Neuron (in vitro differentiated cells): ENCODE data around the gene C2CD2L.
"Not testable (repeated sequence)": the region's sequence is repeated elsewhere in the genome, so short reads cannot be mapped to it uniquely, and the experiment has no call there.

Experiments
- H2AFZ ChIP-seq: one replicate; pipeline ENCODE4 v1.6.1; 2013; ENCODE audit warnings: low read depth, mild to moderate bottlenecking, inconsistent platforms, low read length, moderate library complexity
- H3K27me3 ChIP-seq: one replicate; pipeline ENCODE4 v1.6.1; 2013; ENCODE audit warnings: low read length; ENCODE audit not compliant: insufficient read depth
- H3K36me3 ChIP-seq: one replicate; pipeline ENCODE4 v1.6.1; 2013; ENCODE audit warnings: low read length; ENCODE audit not compliant: insufficient read depth
- H3K4me1 ChIP-seq: one replicate; pipeline ENCODE4 v1.6.1; 2013; ENCODE audit warnings: low read length; ENCODE audit not compliant: insufficient read depth
- H3K4me3 ChIP-seq: 2 replicates; pipeline ENCODE4 v1.5.1; 2013; ENCODE audit warnings: mild to moderate bottlenecking, low read length, moderate library complexity
- H3K9me3 ChIP-seq: one replicate; pipeline ENCODE4 v1.6.1; 2013; ENCODE audit warnings: low read length

C2CD2L gene

GRCh38 chr11:119106564-119107537 is at the start of gene C2CD2L:
Gene C2CD2L, plus strand, starts transcription at chr11:119107344. Its CDS starts 398 bp downstream, at chr11:119107742.
- H3K27me3 ChIP-seq = no peaks in the 10 kb centered on the region
- peaks cover 25% of the 10 kb centered on the region for H3K4me1 ChIP-seq
- H3K4me3 ChIP-seq = peak within 1 kb of the TSS; percentile 74
- peaks cover 7% of the 10 kb centered on the region for H3K36me3 ChIP-seq
- no peaks in the 10 kb centered on the region for H3K9me3 ChIP-seq
- H2AFZ ChIP-seq = peak within 1 kb of the TSS; percentile 60

GRCh38 chr11:119059128-119059527 is 48.0 kb upstream of the C2CD2L start:
- not testable (repeated sequence) for H3K9me3 ChIP-seq, H3K27me3 ChIP-seq, H2AFZ ChIP-seq, H3K4me3 ChIP-seq
- Histone ChIP-seq H3K36me3 (peaks cover 12% of the 10 kb centered on the region), H3K4me1 (peaks cover 14% of the 10 kb centered on the region)

- Histone ChIP-seq H2AFZ (no peak overlapping the region), H3K9me3 (no peaks in the 10 kb centered on the region), H3K36me3 (no peaks in the 10 kb centered on the region), H3K4me1 (peaks cover 7% of the 10 kb centered on the region), H3K27me3 (no peaks in the 10 kb centered on the region), H3K4me3 (no peak overlapping the region)
These were observed 45.9 kb upstream of the C2CD2L start for GRCh38 chr11:119061256-119061655.

GRCh38 chr11:119062779-119063178 is 44.4 kb upstream of the C2CD2L start:
- H3K36me3 ChIP-seq = no peaks in the 10 kb centered on the region
- H3K9me3 ChIP-seq = no peaks in the 10 kb centered on the region
- H3K4me3 ChIP-seq = no peak overlapping the region
- peaks cover 4% of the 10 kb centered on the region for H3K4me1 ChIP-seq
- H3K27me3 ChIP-seq = no peaks in the 10 kb centered on the region
- no peak overlapping the region for H2AFZ ChIP-seq

GRCh38 chr11:119065369-119065768 is 41.8 kb upstream of the C2CD2L start:
- Histone ChIP-seq H3K36me3 (peaks cover 5% of the 10 kb centered on the region), H3K27me3 (no peaks in the 10 kb centered on the region), H3K4me3 (no peak overlapping the region), H3K9me3 (no peaks in the 10 kb centered on the region), H3K4me1 (no peaks in the 10 kb centered on the region), H2AFZ (no peak overlapping the region)

- Histone ChIP-seq H3K4me3 (peak within 1 kb of the TSS; percentile 76), H3K4me1 (no peaks in the 10 kb centered on the region), H2AFZ (peak within 1 kb of the TSS; percentile 84), H3K9me3 (no peaks in the 10 kb centered on the region), H3K27me3 (no peaks in the 10 kb centered on the region), H3K36me3 (peaks cover 18% of the 10 kb centered on the region)
These were observed 39.5 kb upstream of the C2CD2L start, which contains the start of gene VPS11 for GRCh38 chr11:119067371-119068222. Gene VPS11, plus strand, starts transcription at chr11:119067818. Its CDS starts 6 bp downstream, at chr11:119067824.

GRCh38 chr11:119077839-119078238 is 29.3 kb upstream of the C2CD2L start:
- Histone ChIP-seq H3K36me3 (peaks cover 73% of the 10 kb centered on the region), H3K4me3 (no peak overlapping the region), H3K4me1 (no peaks in the 10 kb centered on the region), H2AFZ (no peak overlapping the region), H3K9me3 (no peaks in the 10 kb centered on the region), H3K27me3 (no peaks in the 10 kb centered on the region)

GRCh38 chr11:119078675-119079420 is 28.3 kb upstream of the C2CD2L start:
- Histone ChIP-seq H3K36me3 (peaks cover 63% of the 10 kb centered on the region), H3K27me3 (no peaks in the 10 kb centered on the region), H3K9me3 (no peaks in the 10 kb centered on the region), H3K4me1 (no peaks in the 10 kb centered on the region), H3K4me3 (no peak overlapping the region), H2AFZ (no peak overlapping the region)

- Histone ChIP-seq H3K36me3 (peaks cover 55% of the 10 kb centered on the region), H3K4me1 (peaks cover 8% of the 10 kb centered on the region), H3K9me3 (no peaks in the 10 kb centered on the region), H2AFZ (no peak overlapping the region), H3K27me3 (no peaks in the 10 kb centered on the region), H3K4me3 (no peak overlapping the region)
These were observed 25.4 kb upstream of the C2CD2L start for GRCh38 chr11:119081682-119082260.

- H3K36me3 ChIP-seq = peaks cover 26% of the 10 kb centered on the region
- peak within 1 kb of the TSS; percentile 78 for H3K4me3 ChIP-seq
- H3K27me3 ChIP-seq = no peaks in the 10 kb centered on the region
- no peaks in the 10 kb centered on the region for H3K9me3 ChIP-seq
- H2AFZ ChIP-seq = peak within 1 kb of the TSS; percentile 60
- peaks cover 8% of the 10 kb centered on the region for H3K4me1 ChIP-seq
These were observed 22.3 kb upstream of the C2CD2L start, which contains the start of gene HMBS for GRCh38 chr11:119084663-119085436. Gene HMBS, plus strand, starts transcription at chr11:119084881. Its CDS starts 153 bp downstream, at chr11:119085034.

GRCh38 chr11:119085437-119085847 is 21.7 kb upstream of the C2CD2L start:
- peaks cover 21% of the 10 kb centered on the region for H3K36me3 ChIP-seq
- no peaks in the 10 kb centered on the region for H3K9me3 ChIP-seq
- H3K4me3 ChIP-seq = peak overlapping the region; percentile 78
- peaks cover 8% of the 10 kb centered on the region for H3K4me1 ChIP-seq
- H2AFZ ChIP-seq = no peak overlapping the region
- no peaks in the 10 kb centered on the region for H3K27me3 ChIP-seq
